Measurements from ENCODE around the gene MYO7B.

DNA sequence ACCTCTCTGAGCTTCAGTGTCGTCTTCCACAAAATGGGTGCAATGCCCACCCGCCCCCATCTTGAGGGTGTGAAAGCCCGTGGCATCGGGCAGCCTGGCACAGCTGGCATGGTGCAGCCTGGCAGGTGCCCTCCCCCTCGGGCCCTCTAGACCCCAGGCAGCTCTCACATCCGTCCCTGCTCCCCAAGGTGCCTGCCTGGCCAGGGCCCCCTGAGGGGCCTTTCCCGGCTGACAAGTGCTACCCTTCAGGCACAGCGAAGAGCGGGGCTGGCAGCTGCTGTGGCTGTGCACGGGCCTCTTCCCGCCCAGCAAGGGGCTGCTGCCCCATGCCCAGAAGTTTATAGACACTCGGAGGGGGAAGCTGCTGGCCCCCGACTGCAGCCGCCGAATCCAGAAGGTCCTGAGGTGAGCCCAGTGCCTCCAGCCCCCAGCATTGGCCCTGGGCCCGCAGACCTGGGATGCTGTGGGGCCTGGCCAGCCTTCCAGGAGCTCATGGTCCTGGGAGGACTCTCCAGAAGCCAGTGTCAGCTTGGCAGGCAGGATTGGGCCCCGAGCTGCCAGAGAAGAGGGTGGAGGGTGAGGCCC lies 96.6 kb downstream of the MYO7B start:
- TF ChIP-seq CTCF (IDR thresholded peaks at IDR 0.05; ENCODE audit: low read length) (no peak), EZH2 (IDR thresholded peaks at IDR 0.05; ENCODE audit: borderline replicate concordance, low read length) (no peak)

Measured in OCI-LY1 (cell line).